ENCODE data around the gene LTBP1.
"Not testable (repeated sequence)": the region's sequence is repeated elsewhere in the genome, so short reads cannot be mapped to it uniquely, and the experiment has no call there.

The LTBP1 gene

DNA sequence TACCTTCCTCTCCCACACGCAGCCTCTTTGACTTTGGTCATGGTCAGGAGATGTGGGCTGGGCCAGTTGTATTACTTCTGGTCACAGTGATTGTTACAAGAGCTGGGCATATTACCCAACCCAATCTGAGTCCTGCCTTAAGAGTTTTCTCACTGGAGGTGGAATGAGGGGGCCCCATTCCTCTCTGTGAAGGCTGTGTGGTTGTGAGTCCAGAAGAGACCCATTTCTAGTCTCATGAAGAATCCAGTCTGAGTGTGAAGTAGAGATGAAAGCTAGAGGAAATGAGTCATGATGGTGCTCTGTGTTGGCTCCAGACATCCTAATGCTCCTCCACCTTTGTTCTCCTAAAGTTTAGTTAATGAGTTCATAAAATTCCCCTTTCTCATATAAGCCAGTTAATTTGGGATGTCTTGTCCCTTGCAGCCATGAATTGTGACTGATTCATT lies 478.9 kb downstream of the LTBP1 start:
- DNase-seq (ENCODE audit: extremely low spot score, insufficient read length, low read depth) (no peak), FAIRE-seq (no peak)

DNA sequence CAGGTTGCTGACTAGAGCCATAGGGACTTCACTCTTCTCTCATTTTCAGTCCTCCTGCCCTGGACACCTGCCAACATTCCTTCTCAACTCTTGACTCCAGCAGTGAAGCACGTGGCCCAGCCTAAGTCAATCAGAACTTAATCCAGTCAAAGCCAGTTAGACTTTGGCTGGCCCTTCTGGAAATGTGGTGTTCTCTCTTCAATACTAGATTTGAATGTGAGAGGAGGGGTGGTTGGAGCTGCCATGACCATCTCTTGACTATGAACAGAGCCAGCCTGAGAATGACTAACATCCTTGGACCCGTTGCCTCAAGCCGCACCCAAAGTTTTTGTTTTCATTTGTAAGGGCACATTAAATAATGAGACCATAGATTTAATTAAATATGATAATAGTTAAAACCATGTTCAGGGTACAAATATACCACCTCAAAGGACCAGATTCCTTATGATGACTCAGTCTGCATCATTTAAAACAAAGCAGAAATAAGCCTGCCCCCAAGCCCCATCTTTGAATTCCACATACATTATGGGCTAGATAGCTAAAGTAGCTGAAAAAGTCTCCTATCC lies 480.0 kb downstream of the LTBP1 start:
- FAIRE-seq: no peak
- DNase-seq (ENCODE audit: extremely low spot score, insufficient read length, low read depth): no peak

DNA sequence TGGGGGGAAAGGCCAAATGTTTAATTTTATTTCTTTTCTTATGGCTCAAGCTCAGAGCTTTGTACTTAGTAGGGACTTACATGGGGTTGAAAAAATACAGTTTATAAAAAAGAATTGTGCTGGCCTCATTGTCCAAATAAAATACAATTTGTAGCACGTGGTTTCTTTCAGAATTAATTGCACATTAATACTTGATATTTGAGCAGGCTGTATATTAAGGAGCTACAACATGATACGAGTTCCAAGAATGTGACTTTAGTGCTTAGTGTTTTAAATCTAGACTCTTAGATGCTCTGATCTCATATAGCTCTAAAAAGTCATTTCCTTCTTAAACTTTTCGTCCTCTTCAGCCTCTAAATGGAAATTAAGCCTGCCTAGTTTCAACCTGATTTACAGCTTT lies 483.3 kb downstream of the LTBP1 start:
- FAIRE-seq (no peak), DNase-seq (ENCODE audit: extremely low spot score, insufficient read length, low read depth) (no peak)

DNA sequence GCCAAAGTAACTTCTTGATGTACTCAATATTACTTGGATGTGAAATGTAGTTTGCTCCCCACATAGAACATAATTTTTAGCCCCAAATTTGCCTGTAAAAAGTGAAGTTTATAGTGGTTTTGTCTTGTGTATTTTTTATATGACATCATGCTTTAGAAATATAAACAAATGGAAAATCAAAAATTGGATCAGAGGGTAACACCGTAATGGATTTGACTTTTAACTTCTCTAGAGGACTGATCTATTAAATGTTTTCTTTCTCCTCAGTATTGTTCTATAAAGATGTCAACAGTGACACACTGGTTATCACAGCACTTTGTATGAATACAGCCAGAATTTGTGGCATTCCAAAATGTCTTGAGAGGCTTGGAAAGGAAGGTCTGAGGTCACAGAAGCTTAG lies 484.1 kb downstream of the LTBP1 start:
- FAIRE-seq (no peak), DNase-seq (ENCODE audit: extremely low spot score, insufficient read length, low read depth) (no peak)

DNA sequence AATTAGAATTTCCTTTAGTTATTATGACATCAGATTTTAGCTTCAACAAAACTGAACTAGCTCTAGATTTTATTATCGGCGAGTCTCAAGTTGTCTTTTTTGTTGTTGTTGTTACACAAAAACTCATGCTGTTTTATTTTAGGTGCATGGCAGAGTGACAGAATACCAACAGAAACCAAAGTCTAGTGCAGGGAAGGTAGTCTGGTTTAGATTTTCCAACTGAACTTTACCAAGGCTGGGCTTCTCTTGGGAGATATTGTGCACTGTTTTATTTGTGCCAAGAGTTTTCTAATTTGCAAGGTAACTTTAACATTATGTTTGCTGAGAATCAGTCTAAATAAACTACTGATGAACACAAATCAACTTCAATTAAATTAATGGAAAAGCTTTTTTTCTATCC lies 486.1 kb downstream of the LTBP1 start:
- FAIRE-seq: no peak
- no peak for DNase-seq (ENCODE audit: extremely low spot score, insufficient read length, low read depth)

DNA sequence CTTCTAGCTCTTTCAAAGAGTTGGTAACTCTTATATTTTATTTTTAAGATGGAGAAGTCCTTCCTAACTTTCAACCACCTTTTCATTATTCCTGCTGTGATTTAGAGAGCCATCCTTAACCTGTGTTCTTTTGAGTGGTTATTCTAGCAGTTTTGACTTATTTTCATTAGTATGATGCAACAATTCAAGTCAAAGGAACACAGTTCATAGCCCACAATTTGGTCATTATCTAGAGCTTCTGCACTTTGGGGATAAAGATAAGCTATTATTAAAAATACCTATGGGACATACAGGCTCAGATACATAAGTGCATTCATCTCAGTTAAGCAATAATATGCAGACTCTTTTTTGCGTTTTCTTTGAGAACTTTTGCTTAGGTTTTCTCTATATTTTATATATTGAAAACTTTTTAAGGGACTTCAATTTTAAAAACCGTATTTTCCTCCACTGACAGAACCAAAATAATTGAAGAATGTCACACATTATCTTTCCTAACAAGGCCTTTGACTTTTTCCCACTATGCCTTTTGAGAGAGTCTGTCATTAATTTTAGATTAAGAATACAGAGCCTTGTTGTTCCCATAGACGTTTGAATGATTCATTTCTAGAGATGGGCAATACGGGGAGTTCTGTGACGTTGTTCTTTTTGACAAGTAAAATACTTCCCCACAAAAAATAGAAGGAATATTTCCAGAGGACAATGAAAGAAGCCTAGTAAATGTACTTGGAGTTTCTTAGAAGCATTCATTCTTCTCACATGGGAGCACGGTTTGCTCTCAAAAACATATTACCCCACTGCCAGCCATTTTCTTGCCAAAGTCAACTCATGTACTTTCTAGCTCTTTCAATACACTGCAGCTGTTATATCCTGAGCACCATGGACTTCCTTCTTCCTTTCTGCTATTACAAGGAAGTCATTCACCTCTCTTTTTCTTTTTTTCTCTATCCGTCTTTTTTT lies 486.8 kb downstream of the LTBP1 start:
- FAIRE-seq: no peak
- no peak for DNase-seq (ENCODE audit: extremely low spot score, insufficient read length, low read depth)

DNA sequence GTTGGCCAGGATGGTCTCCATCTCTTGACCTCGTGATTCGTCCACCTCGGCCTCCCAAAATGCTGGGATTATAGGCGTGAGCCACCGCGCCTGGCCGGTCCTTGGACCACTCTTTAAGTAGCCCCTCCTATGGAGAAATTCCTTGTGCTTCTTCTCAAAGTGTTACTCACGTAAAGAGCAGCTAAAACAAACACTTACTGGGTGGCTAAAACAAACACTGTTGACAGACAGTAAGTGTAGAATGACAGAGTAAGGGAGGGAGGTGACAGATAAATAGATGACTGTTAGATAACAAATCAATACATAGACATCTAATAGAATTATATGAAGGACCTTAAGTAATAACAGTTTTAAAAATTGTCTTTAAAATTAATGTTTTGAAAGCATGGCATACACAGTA lies 488.8 kb downstream of the LTBP1 start:
- FAIRE-seq (no peak), DNase-seq (ENCODE audit: extremely low spot score, insufficient read length, low read depth) (no peak)

DNA sequence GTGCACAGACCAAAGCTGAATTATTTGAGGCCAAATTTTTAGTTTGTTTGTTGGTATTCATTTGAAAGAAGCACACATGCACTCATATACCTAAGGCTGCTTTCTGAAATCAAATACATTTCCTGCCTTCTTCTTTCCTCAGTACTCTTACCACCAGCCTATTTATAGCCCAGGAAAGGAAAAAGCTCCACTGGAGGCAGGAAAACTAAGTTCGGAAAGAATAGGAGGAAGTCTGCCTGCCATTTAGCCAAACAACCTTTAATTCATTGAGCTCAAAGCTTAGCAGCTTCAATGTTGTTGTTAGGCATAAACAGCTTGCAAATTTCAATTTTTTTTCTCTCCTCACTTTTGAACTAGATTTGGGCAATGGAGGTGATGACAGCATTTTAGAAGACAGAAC lies 489.3 kb downstream of the LTBP1 start:
- DNase-seq (ENCODE audit: extremely low spot score, insufficient read length, low read depth) (no peak), FAIRE-seq (no peak)

DNA sequence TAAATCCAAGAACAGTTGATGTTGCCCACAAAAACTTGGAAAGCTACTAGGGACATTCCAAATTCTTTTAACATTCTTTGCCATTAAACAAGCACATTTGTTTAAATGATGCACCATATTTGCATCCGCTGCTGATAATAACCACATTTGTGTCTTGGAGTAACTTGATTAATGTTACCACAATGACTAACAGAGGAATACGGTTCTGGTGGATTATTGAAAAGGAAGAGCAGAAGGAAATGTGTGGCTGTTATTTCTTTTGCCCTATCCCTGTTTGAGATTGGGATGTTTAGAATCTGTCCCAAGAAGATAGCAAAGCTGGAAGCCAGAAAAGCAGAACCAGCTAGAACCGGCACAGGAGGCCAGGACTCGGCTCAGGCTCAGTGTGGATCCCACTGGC lies 490.5 kb downstream of the LTBP1 start:
- DNase-seq (ENCODE audit: extremely low spot score, insufficient read length, low read depth): no peak
- FAIRE-seq: no peak

DNA sequence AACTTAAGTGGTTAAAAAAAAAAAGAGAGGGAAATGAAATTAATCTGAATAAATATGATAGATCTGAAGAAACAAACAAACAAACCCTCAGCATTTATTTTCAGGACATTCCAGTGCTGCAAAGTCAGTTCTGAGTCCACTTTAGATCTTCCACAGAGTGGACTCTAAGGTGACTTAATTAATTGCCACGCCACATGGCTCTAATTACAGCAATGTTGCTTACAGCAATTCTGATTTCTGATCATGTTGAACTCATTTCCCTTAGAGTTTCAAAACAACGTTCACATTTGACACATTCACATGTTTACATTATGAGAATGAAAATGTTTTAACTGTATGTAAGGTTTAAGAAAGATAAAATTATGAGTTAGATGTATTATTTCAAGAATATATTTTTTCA lies 491.1 kb downstream of the LTBP1 start:
- FAIRE-seq: no peak

DNA sequence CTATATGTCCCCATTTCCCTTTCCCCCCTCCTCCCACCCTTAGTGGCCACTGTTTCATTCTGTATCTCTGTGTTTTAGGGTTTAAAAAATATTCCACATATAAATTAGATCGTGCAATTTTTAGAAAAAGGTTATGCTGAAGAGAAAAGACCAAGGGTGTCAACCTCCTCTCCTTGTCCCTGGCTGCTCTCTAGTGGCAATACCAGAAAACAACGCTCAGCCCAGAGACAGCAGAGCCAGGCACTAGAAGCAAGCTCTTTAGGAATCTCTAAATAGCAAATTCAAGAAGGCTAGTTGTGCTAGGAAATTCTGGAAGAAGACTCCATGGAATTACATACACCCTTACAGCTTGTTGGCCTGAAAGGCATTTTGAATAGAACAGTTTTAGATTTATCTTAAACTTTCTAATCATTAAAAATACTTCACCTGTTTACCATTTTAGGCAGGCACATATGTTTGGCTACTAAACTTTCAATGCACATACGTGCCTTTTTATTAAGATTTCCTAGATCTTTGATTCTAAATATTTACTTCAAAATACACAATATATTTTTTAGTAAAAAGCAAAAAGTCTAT lies 494.6 kb downstream of the LTBP1 start:
- FAIRE-seq (peak; percentile 81), DNase-seq (ENCODE audit: extremely low spot score, insufficient read length, low read depth) (peak; percentile 11)

More for the DNA sequence above, 491.1 kb downstream of the LTBP1 start:
- DNase-seq (ENCODE audit: extremely low spot score, insufficient read length, low read depth): no peak

DNA sequence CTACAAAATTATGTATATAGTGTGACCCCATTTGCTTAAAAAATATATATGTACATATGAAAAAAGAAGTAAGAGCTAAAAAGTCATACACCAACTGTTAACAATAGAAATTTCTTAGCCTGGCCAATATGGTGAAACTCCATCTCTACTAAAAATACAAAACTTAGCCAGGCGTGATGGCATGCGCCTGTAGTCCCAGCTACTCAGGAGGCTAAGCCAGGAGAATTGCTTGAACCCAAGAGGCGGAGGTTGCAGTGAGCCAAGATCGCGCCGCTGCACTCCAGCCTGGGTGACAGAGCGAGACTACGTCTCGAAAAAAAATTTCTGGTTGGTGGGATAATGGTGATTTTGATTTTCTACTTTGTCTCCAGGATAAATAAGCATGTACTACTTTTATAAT lies 495.3 kb downstream of the LTBP1 start:
- DNase-seq (ENCODE audit: extremely low spot score, insufficient read length, low read depth); FAIRE-seq: not testable (repeated sequence)

DNA sequence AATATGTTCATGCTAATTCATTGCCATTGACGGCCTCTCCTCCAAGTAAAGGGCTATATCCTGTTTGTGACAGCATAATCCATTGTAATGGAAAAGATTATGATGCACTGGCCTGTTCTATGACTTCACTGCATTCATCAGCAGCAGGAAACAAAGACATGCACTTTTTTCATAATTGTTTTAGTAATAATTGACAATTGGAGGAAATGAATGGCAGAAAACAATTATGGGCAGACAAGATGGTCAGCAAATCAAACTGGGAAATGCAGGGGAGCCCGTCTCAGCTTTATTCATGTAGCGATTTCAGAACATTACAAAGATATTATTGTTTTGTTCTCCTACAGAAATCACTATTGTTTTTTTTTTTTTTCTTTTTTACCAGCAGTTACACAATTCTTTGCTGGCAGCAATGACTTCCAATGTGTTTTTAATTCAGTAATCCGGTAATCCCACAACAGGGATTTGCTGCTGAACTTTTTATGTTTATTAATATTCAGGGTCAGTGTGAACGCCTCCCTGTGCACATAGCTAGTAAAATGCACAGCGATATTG lies 495.9 kb downstream of the LTBP1 start:
- DNase-seq (ENCODE audit: extremely low spot score, insufficient read length, low read depth): no peak
- FAIRE-seq: no peak

DNA sequence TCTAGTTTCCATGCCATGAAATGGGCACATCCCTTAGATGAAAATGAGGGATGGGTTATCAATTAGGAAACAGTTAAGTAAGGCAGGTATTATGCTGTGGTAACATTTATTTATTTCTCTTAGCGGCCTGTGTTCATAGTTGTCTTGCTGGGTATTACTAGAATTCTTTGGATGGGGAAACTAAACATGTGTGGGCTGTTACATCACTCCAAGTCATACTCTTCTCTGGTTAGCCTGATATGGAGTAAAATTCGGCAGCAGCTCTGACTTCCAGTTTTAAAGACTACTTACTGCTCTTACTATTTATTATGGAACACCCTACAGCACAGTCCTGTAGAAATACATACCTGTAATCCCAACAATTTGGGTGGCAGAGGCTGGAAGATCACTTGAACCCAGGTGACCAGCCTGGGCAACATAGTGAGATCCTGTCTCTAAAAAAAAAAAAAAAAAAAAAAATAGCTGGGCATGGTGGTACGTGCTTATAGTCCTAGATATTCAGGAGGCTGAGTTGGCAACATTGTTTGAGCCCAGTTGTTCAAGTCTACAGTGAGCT lies 496.6 kb downstream of the LTBP1 start:
- DNase-seq (ENCODE audit: extremely low spot score, insufficient read length, low read depth): no peak
- no peak for FAIRE-seq

DNA sequence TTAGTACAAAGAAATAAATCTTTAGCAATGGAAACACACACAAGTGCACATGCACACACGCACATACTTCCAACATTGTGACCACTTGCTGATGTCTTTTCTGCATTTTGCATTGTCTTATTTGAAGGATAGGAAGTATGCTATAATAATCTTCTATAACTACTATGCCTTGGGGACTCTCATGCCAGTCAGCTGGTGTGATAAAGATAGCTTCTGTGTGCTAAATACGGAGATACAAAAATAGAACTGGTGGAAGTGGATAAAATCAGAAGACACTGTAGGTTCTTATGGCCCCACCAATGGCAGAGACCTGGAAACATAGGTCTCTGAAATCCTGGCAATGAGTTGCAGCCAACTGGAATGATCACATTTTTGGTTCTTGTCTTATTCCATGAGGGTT lies 498.2 kb downstream of the LTBP1 start:
- DNase-seq (ENCODE audit: extremely low spot score, insufficient read length, low read depth): no peak
- FAIRE-seq: no peak

DNA sequence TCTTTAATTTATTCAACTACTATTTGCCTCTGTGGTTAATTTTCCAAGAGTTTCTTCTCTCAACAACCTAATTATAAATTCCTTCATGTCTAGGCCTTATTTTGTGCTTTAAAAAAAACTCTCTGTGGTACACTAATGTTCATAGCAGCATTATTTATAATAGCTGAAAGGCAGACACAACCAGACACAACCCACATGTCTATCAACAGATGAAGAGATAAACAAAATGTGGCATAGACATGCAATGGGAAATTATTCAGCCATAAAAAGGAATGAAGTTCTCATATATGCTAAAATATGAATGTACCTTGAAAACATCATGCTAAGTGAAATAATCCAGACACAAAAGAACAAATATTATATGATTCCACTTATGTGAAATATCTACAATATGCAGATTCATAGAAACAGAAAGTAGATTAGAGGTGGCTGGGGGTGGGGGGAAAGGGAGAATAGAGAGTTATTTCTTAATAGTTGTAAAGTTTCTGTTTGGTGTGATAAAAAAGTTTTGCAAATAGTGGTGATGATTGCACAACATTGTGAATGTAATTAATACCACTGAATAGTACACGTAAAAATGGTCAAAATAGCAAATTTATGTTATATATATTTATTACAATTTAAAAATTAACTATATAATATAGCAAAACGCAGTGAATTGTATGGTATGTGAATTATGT lies 501.6 kb downstream of the LTBP1 start:
- DNase-seq (ENCODE audit: extremely low spot score, insufficient read length, low read depth) (no peak), FAIRE-seq (no peak)

Measured in GM18507 (cell line).